CD14-positive monocyte (primary cell): ENCODE measurements around the gene NECAB3. TPM values are rescaled to one million over a fixed set of nuclear protein-coding genes. Genes with fewer than 3 reads are reported as not detected.

Experiments
- DNase-seq, 3 donors: peaks; one replicate each; pipeline ENCODE4 v3.0.0-alpha.2; 2011 to 2022
- H2AFZ ChIP-seq: 2 replicates; pipeline ENCODE4 v1.6.0; 2012; ENCODE audit warnings: mild to moderate bottlenecking, low read depth, low read length, inconsistent platforms; ENCODE audit not compliant: insufficient read depth, poor library complexity, severe bottlenecking
- H3K27ac ChIP-seq, 2 donors: 1 replicate in 1 of 2; 2 replicates in 1 of 2; pipeline ENCODE4 v1.5.1; 2012 to 2013; ENCODE audit warnings: low read length in 2 of 2, control low read depth in 1 of 2, inconsistent platforms in 1 of 2, low read depth in 1 of 2, mild to moderate bottlenecking in 1 of 2
- H3K27me3 ChIP-seq, 2 donors: one replicate each; pipeline versions ENCODE4 v1.6.0 to v1.6.1; 2011 to 2013; ENCODE audit warnings: low read length in 2 of 2; ENCODE audit not compliant: control insufficient read depth in 2 of 2, insufficient read depth in 2 of 2
- H3K36me3 ChIP-seq, 2 donors: replicated peaks in 1 of 2; 1 replicate in 1 of 2; 2 replicates in 1 of 2; pipeline versions ENCODE4 v1.5.1 to v1.6.1; 2012 to 2013; ENCODE audit warnings: low read length in 2 of 2, control low read depth in 1 of 2, inconsistent platforms in 1 of 2, mild to moderate bottlenecking in 1 of 2; ENCODE audit not compliant: insufficient read depth in 2 of 2, control insufficient read depth in 1 of 2
- H3K4me1 ChIP-seq, 2 donors: 1 replicate in 1 of 2; 2 replicates in 1 of 2; pipeline versions ENCODE4 v1.5.1 to v1.6.1; 2012 to 2013; ENCODE audit warnings: low read length in 2 of 2, control low read depth in 1 of 2, inconsistent platforms in 1 of 2, mild to moderate bottlenecking in 1 of 2, moderate library complexity in 1 of 2; ENCODE audit not compliant: insufficient read depth in 2 of 2, control insufficient read depth in 1 of 2
- H3K4me2 ChIP-seq: replicated peaks from 2 replicates; pipeline ENCODE3; 2012; ENCODE audit warnings: low read length, moderate library complexity, mild to moderate bottlenecking; ENCODE audit not compliant: poor library complexity, severe bottlenecking; ENCODE audit errors: extremely low read depth
- H3K4me3 ChIP-seq, 3 experiments: fragments of 200-600 bp in 1 of 3; sonication (generic) in 1 of 3; replicated peaks in 1 of 3; 1 replicate in 2 of 3; 2 replicates in 1 of 3; pipeline ENCODE4 v1.5.1; 2011 to 2013; ENCODE audit warnings: low read length in 3 of 3, mild to moderate bottlenecking in 3 of 3, control low read depth in 2 of 3, low read depth in 2 of 3, inconsistent platforms in 1 of 3, moderate library complexity in 1 of 3
- H3K79me2 ChIP-seq: 2 replicates; pipeline ENCODE4 v1.6.0; 2012; ENCODE audit warnings: mild to moderate bottlenecking, control low read depth, inconsistent platforms, low read length, moderate library complexity; ENCODE audit not compliant: insufficient read depth
- H3K9ac ChIP-seq: 2 replicates; pipeline ENCODE4 v1.6.0; 2017; ENCODE audit warnings: low read length, mild to moderate bottlenecking; ENCODE audit not compliant: insufficient read depth, poor library complexity, severe bottlenecking
- H3K9me3 ChIP-seq, 2 donors: replicated peaks in 1 of 2; 1 replicate in 1 of 2; 2 replicates in 1 of 2; pipeline versions ENCODE4 v1.5.1 to v1.6.1; 2012 to 2013; ENCODE audit warnings: low read length in 2 of 2, control low read depth in 1 of 2; ENCODE audit not compliant: control insufficient read depth in 1 of 2, insufficient read depth in 1 of 2
- H4K20me1 ChIP-seq: 2 replicates; pipeline ENCODE4 v1.6.0; 2012; ENCODE audit warnings: mild to moderate bottlenecking, low read length, control low read depth, moderate library complexity; ENCODE audit not compliant: insufficient read depth
- H3K27ac Mint-ChIP-seq, 7 donors: one replicate each; pipeline ENCODE4 v1.8.0; 2020; ENCODE audit warnings: mild to moderate bottlenecking in 7 of 7, mixed read lengths in 7 of 7, moderate library complexity in 6 of 7, inconsistent platforms in 2 of 7
- H3K27me3 Mint-ChIP-seq, 3 donors: one replicate each; pipeline ENCODE4 v1.8.0; 2021 to 2022; ENCODE audit warnings: low read depth in 3 of 3, mild to moderate bottlenecking in 3 of 3, mixed read lengths in 3 of 3, moderate library complexity in 3 of 3, inconsistent platforms in 1 of 3
- H3K36me3 Mint-ChIP-seq, 2 donors: one replicate each; pipeline ENCODE4 v1.8.0; 2020; ENCODE audit warnings: mixed read lengths in 2 of 2, inconsistent platforms in 1 of 2, mild to moderate bottlenecking in 1 of 2
- H3K4me1 Mint-ChIP-seq: one replicate; pipeline ENCODE4 v1.8.0; 2020; ENCODE audit warnings: mild to moderate bottlenecking, mixed read lengths
- H3K4me3 Mint-ChIP-seq, 2 donors: one replicate each; pipeline ENCODE4 v1.8.0; 2020; ENCODE audit warnings: mild to moderate bottlenecking in 2 of 2, mixed read lengths in 2 of 2, moderate library complexity in 1 of 2
- H3K9me3 Mint-ChIP-seq, 7 donors: one replicate each; pipeline ENCODE4 v1.8.0; 2020 to 2022; ENCODE audit warnings: mixed read lengths in 7 of 7, mild to moderate bottlenecking in 6 of 7, moderate library complexity in 6 of 7, inconsistent platforms in 2 of 7
- WGBS: methylation state at CpG from one replicate; pipeline ENCODE4 v1.1.5; 2013; ENCODE audit warnings: missing lambda C conversion rate; ENCODE audit not compliant: insufficient coverage; 5-methylcytosine and 5-hydroxymethylcytosine counted together
- intact Hi-C, 2 donors: fragments of 100-400 bp; cut with micrococcal nuclease; formaldehyde crosslinking; loops; one replicate each; pipeline versions ENCODE4 v1.15.0 to v1.15.1; 2023
- polyA plus RNA-seq, 3 donors: library from polyadenylated mRNA; depleted of rRNA in 1 of 3; unstranded in 2 of 3; stranded (reverse) in 1 of 3; fragments of 300-500 nt in 2 of 3; fragments of >200 nt in 1 of 3; fragmentation: Illumina TruSeq in 2 of 3; gene quantifications; 1 replicate in 2 of 3; 2 replicates in 1 of 3; pipeline ENCODE4 v1.2.3, GENCODE V29; 2012 to 2021
- TF ChIP-seq, protein P1 (sequence below): fragments of 200-600 bp; IDR thresholded peaks from one replicate; pipeline ENCODE4 v1.8.0; 2022; ENCODE audit warnings: antibody characterized with exemption, mild to moderate bottlenecking

The NECAB3 gene
- polyA plus RNA-seq, 3 donors = 1.3 to 12.8 (median 1.8) TPM

DNA sequence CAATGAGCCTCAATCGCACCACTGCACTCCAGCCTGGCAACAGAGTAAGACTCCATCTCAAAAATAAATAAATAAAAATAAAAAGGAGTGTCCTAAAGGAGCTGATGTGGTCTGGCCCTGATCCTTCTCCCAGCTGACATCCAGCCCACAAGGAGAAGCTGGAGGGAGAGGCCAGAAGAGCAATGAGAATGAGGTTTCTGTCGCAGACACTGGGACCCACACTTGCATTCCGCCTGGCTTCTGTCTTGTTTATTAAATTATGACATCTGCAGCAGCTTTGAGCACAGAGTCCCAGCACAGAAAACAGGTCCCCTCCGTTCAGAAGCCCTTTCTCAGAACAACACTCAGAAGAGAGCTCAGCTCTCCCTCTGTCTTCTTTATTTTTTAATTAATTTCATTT, 22.2 kb upstream of the NECAB3 start:
- Mint-ChIP-seq H3K4me1 (peaks cover 2% of the 10 kb centered on the region), H3K4me3 (no peak overlapping the region), H3K27me3 (no peaks in the 10 kb centered on the region), H3K9me3 (peaks cover 7 to 17% (median 11%) of the 10 kb centered on the region in 7 donors), H3K27ac (no peak overlapping the region), H3K36me3 (no peaks in the 10 kb centered on the region)
- WGBS = no CpG with 5 or more reads among the region's 4 CpGs
- H3K79me2 ChIP-seq = no peaks in the 10 kb centered on the region
- no peaks in the 10 kb centered on the region for H4K20me1 ChIP-seq
- peaks cover 0 to 6% of the 10 kb centered on the region in 2 donors for H3K9me3 ChIP-seq
- TF ChIP-seq, protein P1, sequence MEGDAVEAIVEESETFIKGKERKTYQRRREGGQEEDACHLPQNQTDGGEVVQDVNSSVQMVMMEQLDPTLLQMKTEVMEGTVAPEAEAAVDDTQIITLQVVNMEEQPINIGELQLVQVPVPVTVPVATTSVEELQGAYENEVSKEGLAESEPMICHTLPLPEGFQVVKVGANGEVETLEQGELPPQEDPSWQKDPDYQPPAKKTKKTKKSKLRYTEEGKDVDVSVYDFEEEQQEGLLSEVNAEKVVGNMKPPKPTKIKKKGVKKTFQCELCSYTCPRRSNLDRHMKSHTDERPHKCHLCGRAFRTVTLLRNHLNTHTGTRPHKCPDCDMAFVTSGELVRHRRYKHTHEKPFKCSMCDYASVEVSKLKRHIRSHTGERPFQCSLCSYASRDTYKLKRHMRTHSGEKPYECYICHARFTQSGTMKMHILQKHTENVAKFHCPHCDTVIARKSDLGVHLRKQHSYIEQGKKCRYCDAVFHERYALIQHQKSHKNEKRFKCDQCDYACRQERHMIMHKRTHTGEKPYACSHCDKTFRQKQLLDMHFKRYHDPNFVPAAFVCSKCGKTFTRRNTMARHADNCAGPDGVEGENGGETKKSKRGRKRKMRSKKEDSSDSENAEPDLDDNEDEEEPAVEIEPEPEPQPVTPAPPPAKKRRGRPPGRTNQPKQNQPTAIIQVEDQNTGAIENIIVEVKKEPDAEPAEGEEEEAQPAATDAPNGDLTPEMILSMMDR = no peak
- no peak for DNase-seq
- no peak overlapping the region for H3K27ac ChIP-seq
- H2AFZ ChIP-seq = no peak overlapping the region
- H3K4me2 ChIP-seq = no peak overlapping the region
- H3K27me3 ChIP-seq = no peaks in the 10 kb centered on the region
- no peak overlapping the region for H3K4me3 ChIP-seq
- H3K9ac ChIP-seq = no peak overlapping the region
- no peaks in the 10 kb centered on the region for H3K36me3 ChIP-seq
- intact Hi-C loops = no loop called here
- no peaks in the 10 kb centered on the region for H3K4me1 ChIP-seq

DNA sequence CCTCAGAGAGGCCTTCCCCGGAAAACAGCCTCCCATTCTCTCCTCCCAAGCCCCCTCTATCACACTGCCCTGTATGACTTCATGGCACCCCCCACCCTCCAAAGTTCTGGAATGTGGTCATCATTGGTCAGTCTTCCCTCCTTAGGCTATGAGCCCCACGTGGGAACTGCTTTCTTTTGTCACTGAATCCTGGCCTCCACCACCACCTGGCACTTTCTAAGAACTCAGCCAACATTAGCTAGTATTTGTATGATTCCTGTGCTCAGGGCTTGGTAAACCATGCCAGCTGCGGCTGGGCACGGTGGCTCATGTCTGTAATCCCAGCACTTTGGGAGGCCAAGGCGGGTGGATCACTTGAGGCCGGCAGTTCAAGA, 20.4 kb upstream of the NECAB3 start:
- TF ChIP-seq, protein P1 = no peak
- peak overlapping the region in 1 of 7 donors; percentile 25 for H3K27ac Mint-ChIP-seq
- Histone ChIP-seq H3K4me3 (no peak overlapping the region), H3K4me2 (no peak overlapping the region), H3K79me2 (no peaks in the 10 kb centered on the region), H3K4me1 (peaks cover 5 to 13% of the 10 kb centered on the region in 2 donors), H3K36me3 (no peaks in the 10 kb centered on the region), H2AFZ (no peak overlapping the region), H3K9ac (no peak overlapping the region), H3K9me3 (no peaks in the 10 kb centered on the region), H3K27me3 (no peaks in the 10 kb centered on the region), H4K20me1 (no peaks in the 10 kb centered on the region), H3K27ac (no peak overlapping the region)
- WGBS = 98% methylated on average over 5 of the region's 6 CpGs
- intact Hi-C loops = no loop called here
- no peak overlapping the region for H3K4me3 Mint-ChIP-seq
- H3K36me3 Mint-ChIP-seq = no peaks in the 10 kb centered on the region
- DNase-seq = no peak
- H3K4me1 Mint-ChIP-seq = peaks cover 11% of the 10 kb centered on the region
- H3K9me3 Mint-ChIP-seq = peaks cover 2 to 9% (median 5%) of the 10 kb centered on the region in 7 donors
- no peaks in the 10 kb centered on the region for H3K27me3 Mint-ChIP-seq
